K562 (cell line): ENCODE results near the gene SPRING1. TPM values are rescaled to one million over a fixed set of nuclear protein-coding genes. Genes with fewer than 3 reads are reported as not detected.

Experiments used
- EWSR1 ChIP-seq: fragments of 450-650 bp; IDR thresholded peaks from 2 replicates; pipeline ENCODE4 v1.6.1; 2018; ENCODE audit warnings: borderline replicate concordance, mild to moderate bottlenecking, low read depth, moderate library complexity; ENCODE audit not compliant: partially characterized antibody
- HDAC3 ChIP-seq: fragments of 450-650 bp; IDR thresholded peaks from 2 replicates; pipeline ENCODE4 v1.6.1; 2018; ENCODE audit warnings: borderline replicate concordance, mild to moderate bottlenecking, moderate library complexity; ENCODE audit not compliant: partially characterized antibody
- KDM1A ChIP-seq, 2 experiments: fragments of 450-650 bp; IDR thresholded peaks; 2 replicates each; pipeline ENCODE4 v1.6.1; 2016; ENCODE audit warnings: mild to moderate bottlenecking in 2 of 2
- NCOA4 ChIP-seq: fragments of 450-650 bp; IDR thresholded peaks from 2 replicates; pipeline ENCODE4 v1.6.1; 2018; ENCODE audit warnings: mild to moderate bottlenecking; ENCODE audit not compliant: partially characterized antibody
- POLR3A ChIP-seq: IDR thresholded peaks from 2 replicates; pipeline ENCODE4 v1.6.1; 2011; ENCODE audit warnings: borderline replicate concordance, mild to moderate bottlenecking, moderate library complexity; ENCODE audit not compliant: insufficient read length, insufficient read depth; ENCODE audit errors: extremely low read depth
- RBM39 ChIP-seq: fragments of 200-400 bp; formaldehyde crosslinking; optimal IDR thresholded peaks from 2 replicates; pipeline ENCODE3; 2018; ENCODE audit warnings: low read depth, low read length
- SLC30A9 ChIP-seq: fragments of 250-450 bp; sonication (Bioruptor Pico); IDR thresholded peaks from 2 replicates; pipeline ENCODE4 v1.8.0; 2022; ENCODE audit warnings: mild to moderate bottlenecking, moderate library complexity
- STAT5B ChIP-seq: fragments of 250-450 bp; sonication (Bioruptor Pico); IDR thresholded peaks from 2 replicates; pipeline ENCODE4 v1.8.0; 2021; ENCODE audit warnings: mild to moderate bottlenecking, inconsistent platforms
- TAF1 ChIP-seq: IDR thresholded peaks from 2 replicates; pipeline ENCODE4 v1.6.1; 2011; ENCODE audit warnings: mild to moderate bottlenecking, low read length, moderate library complexity; ENCODE audit not compliant: insufficient read depth, control insufficient read depth, severe bottlenecking; ENCODE audit errors: extremely low read depth
- XRCC4 ChIP-seq: IDR thresholded peaks from one replicate; pipeline ENCODE4 v1.6.1; 2011; ENCODE audit not compliant: insufficient read depth, insufficient read length; ENCODE audit errors: extremely low read depth
- ZFX ChIP-seq: sonication (generic); formaldehyde crosslinking; IDR thresholded peaks from 2 replicates; pipeline ENCODE4 v1.8.0; 2022; ENCODE audit warnings: mild to moderate bottlenecking, missing genetic modification reagents, moderate library complexity
- ZNF3 ChIP-seq: fragments of 250-450 bp; sonication (Bioruptor Pico); IDR thresholded peaks from 2 replicates; pipeline ENCODE4 v1.5.0; 2021; ENCODE audit warnings: mild to moderate bottlenecking, moderate library complexity
- ZNF551 ChIP-seq: fragments of 250-450 bp; sonication (Bioruptor Pico); IDR thresholded peaks from 2 replicates; pipeline ENCODE4 v1.5.0; 2021; ENCODE audit warnings: mild to moderate bottlenecking, moderate library complexity
- polyA plus RNA-seq, 8 experiments: library from polyadenylated mRNA; depleted of rRNA in 4 of 8; stranded (reverse) in 5 of 8; unstranded in 3 of 8; fragments of >200 nt; fragmentation: Nextera tagmentation in 2 of 8; fragmentation: Illumina TruSeq in 1 of 8; extraction: Ambion mirVana in 2 of 8; extraction: Trizol in 1 of 8; gene quantifications; 2 replicates each; pipeline versions ENCODE4 v1.2.1 to v1.2.3, GENCODE V29; 2011 to 2014; ENCODE audit warnings: inconsistent platforms in 1 of 8, missing spikeins in 1 of 8
- total RNA-seq, 7 experiments: library from RNA; depleted of rRNA in 6 of 7; stranded (reverse); fragments of >200 nt in 6 of 7; fragmentation: Illumina TruSeq in 2 of 7; extraction: Trizol in 2 of 7; gene quantifications; 2 replicates each; pipeline versions ENCODE4 v1.2.1 to v1.2.3, GENCODE V29; 2011 to 2021; ENCODE audit warnings: low replicate concordance in 1 of 7
- TF ChIP-seq, protein P1 (sequence below): IDR thresholded peaks from 2 replicates; pipeline ENCODE4 v1.6.1; 2011; ENCODE audit warnings: borderline replicate concordance, low read depth, mild to moderate bottlenecking, moderate library complexity, low read length; ENCODE audit not compliant: insufficient read depth, poor library complexity, severe bottlenecking
- TF ChIP-seq, protein P2 (sequence below): fragments of 450-650 bp; IDR thresholded peaks from 2 replicates; pipeline ENCODE4 v1.6.1; 2018; ENCODE audit not compliant: partially characterized antibody
- TF ChIP-seq, protein P3 (sequence below): fragments of 200-400 bp; formaldehyde crosslinking; IDR thresholded peaks from 2 replicates; pipeline ENCODE4 v1.6.1; 2017; ENCODE audit warnings: mild to moderate bottlenecking, low read depth, low read length, moderate library complexity

SPRING1 gene
- total and polyA plus RNA-seq, 9 of the 15 experiments (the other 6 are each of a cell fraction or from before 2014, with no cell fraction given): 1.1 to 20.0 (median 8.0) TPM

DNA sequence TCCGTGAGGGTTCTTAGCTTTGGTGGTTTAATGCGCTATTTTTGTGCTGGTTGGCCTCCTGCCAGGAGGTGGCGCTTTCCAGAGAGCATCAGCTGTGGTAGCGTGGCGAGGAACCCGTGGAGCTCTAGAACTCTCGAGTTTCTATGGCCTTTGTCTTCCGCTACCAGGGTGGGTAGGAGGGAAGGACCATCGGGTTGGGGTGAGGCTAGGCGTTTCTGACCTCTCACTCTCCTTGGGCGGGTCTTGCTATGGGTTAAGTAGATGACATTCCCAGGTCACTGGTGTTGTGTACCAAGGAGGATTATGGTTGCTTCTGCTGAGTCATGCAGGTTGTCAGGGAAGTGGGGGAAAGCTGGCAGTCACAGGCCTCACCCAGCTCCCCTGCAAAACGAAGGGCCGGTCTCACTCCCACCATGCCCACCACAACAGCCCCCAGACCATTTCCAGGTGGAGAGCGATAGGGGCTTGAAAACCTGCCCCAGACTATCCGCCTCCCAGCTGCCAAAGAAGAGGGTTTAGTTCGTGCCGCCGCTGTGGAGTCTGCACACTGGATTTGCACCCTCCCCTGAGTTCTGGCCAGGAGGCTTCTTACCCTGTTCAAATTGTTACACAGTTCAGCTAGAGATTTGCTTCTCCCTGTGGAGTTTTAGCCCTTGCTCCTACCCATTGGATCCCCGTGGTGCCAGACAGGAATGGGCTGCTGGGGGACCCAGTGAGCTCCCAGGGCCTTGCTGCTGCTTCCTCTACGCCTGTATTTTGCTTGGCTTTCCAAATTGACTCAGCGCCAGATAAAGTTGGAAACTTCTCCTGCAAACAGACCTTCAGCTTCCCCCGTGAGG is 22.1 kb upstream of the SPRING1 start (continued):
- no peak for TF ChIP-seq NCOA4
- TF ChIP-seq HDAC3: no peak
- TF ChIP-seq ZNF551 (CRISPR knock-in tag): no peak
- TF ChIP-seq, protein P1, sequence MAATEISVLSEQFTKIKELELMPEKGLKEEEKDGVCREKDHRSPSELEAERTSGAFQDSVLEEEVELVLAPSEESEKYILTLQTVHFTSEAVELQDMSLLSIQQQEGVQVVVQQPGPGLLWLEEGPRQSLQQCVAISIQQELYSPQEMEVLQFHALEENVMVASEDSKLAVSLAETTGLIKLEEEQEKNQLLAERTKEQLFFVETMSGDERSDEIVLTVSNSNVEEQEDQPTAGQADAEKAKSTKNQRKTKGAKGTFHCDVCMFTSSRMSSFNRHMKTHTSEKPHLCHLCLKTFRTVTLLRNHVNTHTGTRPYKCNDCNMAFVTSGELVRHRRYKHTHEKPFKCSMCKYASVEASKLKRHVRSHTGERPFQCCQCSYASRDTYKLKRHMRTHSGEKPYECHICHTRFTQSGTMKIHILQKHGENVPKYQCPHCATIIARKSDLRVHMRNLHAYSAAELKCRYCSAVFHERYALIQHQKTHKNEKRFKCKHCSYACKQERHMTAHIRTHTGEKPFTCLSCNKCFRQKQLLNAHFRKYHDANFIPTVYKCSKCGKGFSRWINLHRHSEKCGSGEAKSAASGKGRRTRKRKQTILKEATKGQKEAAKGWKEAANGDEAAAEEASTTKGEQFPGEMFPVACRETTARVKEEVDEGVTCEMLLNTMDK: peak; percentile 23
- TF ChIP-seq, protein P2, sequence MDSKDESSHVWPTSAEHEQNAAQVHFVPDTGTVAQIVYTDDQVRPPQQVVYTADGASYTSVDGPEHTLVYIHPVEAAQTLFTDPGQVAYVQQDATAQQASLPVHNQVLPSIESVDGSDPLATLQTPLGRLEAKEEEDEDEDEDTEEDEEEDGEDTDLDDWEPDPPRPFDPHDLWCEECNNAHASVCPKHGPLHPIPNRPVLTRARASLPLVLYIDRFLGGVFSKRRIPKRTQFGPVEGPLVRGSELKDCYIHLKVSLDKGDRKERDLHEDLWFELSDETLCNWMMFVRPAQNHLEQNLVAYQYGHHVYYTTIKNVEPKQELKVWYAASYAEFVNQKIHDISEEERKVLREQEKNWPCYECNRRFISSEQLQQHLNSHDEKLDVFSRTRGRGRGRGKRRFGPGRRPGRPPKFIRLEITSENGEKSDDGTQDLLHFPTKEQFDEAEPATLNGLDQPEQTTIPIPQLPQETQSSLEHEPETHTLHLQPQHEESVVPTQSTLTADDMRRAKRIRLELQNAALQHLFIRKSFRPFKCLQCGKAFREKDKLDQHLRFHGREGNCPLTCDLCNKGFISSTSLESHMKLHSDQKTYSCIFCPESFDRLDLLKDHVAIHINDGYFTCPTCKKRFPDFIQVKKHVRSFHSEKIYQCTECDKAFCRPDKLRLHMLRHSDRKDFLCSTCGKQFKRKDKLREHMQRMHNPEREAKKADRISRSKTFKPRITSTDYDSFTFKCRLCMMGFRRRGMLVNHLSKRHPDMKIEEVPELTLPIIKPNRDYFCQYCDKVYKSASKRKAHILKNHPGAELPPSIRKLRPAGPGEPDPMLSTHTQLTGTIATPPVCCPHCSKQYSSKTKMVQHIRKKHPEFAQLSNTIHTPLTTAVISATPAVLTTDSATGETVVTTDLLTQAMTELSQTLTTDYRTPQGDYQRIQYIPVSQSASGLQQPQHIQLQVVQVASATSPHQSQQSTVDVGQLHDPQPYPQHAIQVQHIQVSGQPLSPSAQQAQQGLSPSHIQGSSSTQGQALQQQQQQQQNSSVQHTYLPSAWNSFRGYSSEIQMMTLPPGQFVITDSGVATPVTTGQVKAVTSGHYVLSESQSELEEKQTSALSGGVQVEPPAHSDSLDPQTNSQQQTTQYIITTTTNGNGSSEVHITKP: peak; percentile 76
- TF ChIP-seq ZFX (CRISPR knock-in tag): peak; percentile 92
- no peak for TF ChIP-seq XRCC4
- TF ChIP-seq SLC30A9: no peak
- TF ChIP-seq TAF1: no peak
- no peak for TF ChIP-seq POLR3A
- no peak for TF ChIP-seq STAT5B (CRISPR knock-in tag)
- no peak for TF ChIP-seq ZNF3 (CRISPR knock-in tag)
- no peak for TF ChIP-seq KDM1A (IDR thresholded peaks at IDR 0.05)
- TF ChIP-seq, protein P3, sequence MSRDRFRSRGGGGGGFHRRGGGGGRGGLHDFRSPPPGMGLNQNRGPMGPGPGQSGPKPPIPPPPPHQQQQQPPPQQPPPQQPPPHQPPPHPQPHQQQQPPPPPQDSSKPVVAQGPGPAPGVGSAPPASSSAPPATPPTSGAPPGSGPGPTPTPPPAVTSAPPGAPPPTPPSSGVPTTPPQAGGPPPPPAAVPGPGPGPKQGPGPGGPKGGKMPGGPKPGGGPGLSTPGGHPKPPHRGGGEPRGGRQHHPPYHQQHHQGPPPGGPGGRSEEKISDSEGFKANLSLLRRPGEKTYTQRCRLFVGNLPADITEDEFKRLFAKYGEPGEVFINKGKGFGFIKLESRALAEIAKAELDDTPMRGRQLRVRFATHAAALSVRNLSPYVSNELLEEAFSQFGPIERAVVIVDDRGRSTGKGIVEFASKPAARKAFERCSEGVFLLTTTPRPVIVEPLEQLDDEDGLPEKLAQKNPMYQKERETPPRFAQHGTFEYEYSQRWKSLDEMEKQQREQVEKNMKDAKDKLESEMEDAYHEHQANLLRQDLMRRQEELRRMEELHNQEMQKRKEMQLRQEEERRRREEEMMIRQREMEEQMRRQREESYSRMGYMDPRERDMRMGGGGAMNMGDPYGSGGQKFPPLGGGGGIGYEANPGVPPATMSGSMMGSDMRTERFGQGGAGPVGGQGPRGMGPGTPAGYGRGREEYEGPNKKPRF: no peak
- TF ChIP-seq EWSR1: no peak
- no peak for TF ChIP-seq RBM39
